HEK293 (cell line): Measurements from ENCODE around the gene CMTM2.

ENCODE experiments used
- BCL11A ChIP-seq: fragments of 450-650 bp; formaldehyde crosslinking; IDR thresholded peaks from 2 replicates; pipeline ENCODE4 v1.5.1; 2016; ENCODE audit warnings: low read depth, missing biosample characterization, missing genetic modification characterization
- ELK4 ChIP-seq: IDR thresholded peaks from 2 replicates; pipeline ENCODE4 v1.6.1; 2011; ENCODE audit warnings: mild to moderate bottlenecking, low read depth, low read length, borderline replicate concordance
- GLI2 ChIP-seq: fragments of 450-650 bp; formaldehyde crosslinking; IDR thresholded peaks from 2 replicates; pipeline ENCODE4; 2017; ENCODE audit warnings: missing biosample characterization, missing genetic modification characterization, low read depth, borderline replicate concordance
- INSM2 ChIP-seq: fragments of 450-650 bp; formaldehyde crosslinking; IDR thresholded peaks from 2 replicates; pipeline ENCODE4 v1.5.1; 2016; ENCODE audit warnings: missing biosample characterization, missing genetic modification characterization
- PRDM1 ChIP-seq: fragments of 450-650 bp; formaldehyde crosslinking; IDR thresholded peaks from 2 replicates; pipeline ENCODE4; 2016; ENCODE audit warnings: missing biosample characterization, missing genetic modification characterization
- PRDM4 ChIP-seq: fragments of 450-650 bp; formaldehyde crosslinking; IDR thresholded peaks from 2 replicates; pipeline ENCODE4 v1.5.1; 2017; ENCODE audit warnings: missing biosample characterization, missing genetic modification characterization
- PRDM6 ChIP-seq: fragments of 450-650 bp; formaldehyde crosslinking; IDR thresholded peaks from 2 replicates; pipeline ENCODE4 v1.5.1; 2017; ENCODE audit warnings: missing biosample characterization, missing genetic modification characterization
- YY2 ChIP-seq: fragments of 450-650 bp; formaldehyde crosslinking; IDR thresholded peaks from 2 replicates; pipeline ENCODE4 v1.5.1; 2016; ENCODE audit warnings: missing biosample characterization, missing genetic modification characterization
- ZBTB17 ChIP-seq: fragments of 450-650 bp; formaldehyde crosslinking; IDR thresholded peaks from 2 replicates; pipeline ENCODE4 v1.5.1; 2016; ENCODE audit warnings: missing biosample characterization, missing genetic modification characterization
- ZBTB7A ChIP-seq: fragments of 450-650 bp; formaldehyde crosslinking; IDR thresholded peaks from 2 replicates; pipeline ENCODE4 v1.5.1; 2016; ENCODE audit warnings: low read depth, missing biosample characterization, missing genetic modification characterization
- ZFHX2 ChIP-seq: fragments of 450-650 bp; formaldehyde crosslinking; conservative IDR thresholded peaks from 2 replicates; pipeline ENCODE4 v1.5.1; 2016; ENCODE audit warnings: missing biosample characterization, missing genetic modification characterization
- ZNF112 ChIP-seq: fragments of 450-650 bp; formaldehyde crosslinking; IDR thresholded peaks from 2 replicates; pipeline ENCODE4 v1.5.0; 2017; ENCODE audit warnings: missing biosample characterization, missing genetic modification characterization
- ZNF140 ChIP-seq: fragments of 450-650 bp; formaldehyde crosslinking; IDR thresholded peaks from 2 replicates; pipeline ENCODE4 v1.5.1; 2016; ENCODE audit warnings: missing biosample characterization, missing genetic modification characterization
- ZNF280D ChIP-seq: fragments of 450-650 bp; formaldehyde crosslinking; IDR thresholded peaks from 2 replicates; pipeline ENCODE4 v1.5.1; 2016; ENCODE audit warnings: missing biosample characterization, missing genetic modification characterization
- ZNF292 ChIP-seq: fragments of 450-650 bp; formaldehyde crosslinking; IDR thresholded peaks from 2 replicates; pipeline ENCODE4 v1.5.1; 2016; ENCODE audit warnings: low read depth, missing biosample characterization, missing genetic modification characterization, borderline replicate concordance
- ZNF335 ChIP-seq: fragments of 450-650 bp; formaldehyde crosslinking; conservative IDR thresholded peaks from 2 replicates; pipeline ENCODE4 v1.5.1; 2016; ENCODE audit warnings: missing biosample characterization, missing genetic modification characterization
- ZNF404 ChIP-seq: fragments of 450-650 bp; formaldehyde crosslinking; IDR thresholded peaks from 2 replicates; pipeline ENCODE4 v1.5.1; 2017; ENCODE audit warnings: missing biosample characterization, missing genetic modification characterization
- ZNF423 ChIP-seq: fragments of 450-650 bp; formaldehyde crosslinking; IDR thresholded peaks from 2 replicates; pipeline ENCODE4 v1.5.1; 2016; ENCODE audit warnings: missing biosample characterization, missing genetic modification characterization
- ZNF645 ChIP-seq: fragments of 450-650 bp; formaldehyde crosslinking; IDR thresholded peaks from 2 replicates; pipeline ENCODE4; 2016; ENCODE audit warnings: missing biosample characterization, missing genetic modification characterization
- ZNF670 ChIP-seq: fragments of 450-650 bp; formaldehyde crosslinking; IDR thresholded peaks from 2 replicates; pipeline ENCODE4 v1.5.1; 2016; ENCODE audit warnings: missing biosample characterization, missing genetic modification characterization, low read depth
- ZNF768 ChIP-seq: fragments of 450-650 bp; formaldehyde crosslinking; IDR thresholded peaks from 2 replicates; pipeline ENCODE4 v1.5.1; 2018; ENCODE audit warnings: missing biosample characterization, mild to moderate bottlenecking, missing genetic modification characterization
- ZNF837 ChIP-seq: fragments of 450-650 bp; formaldehyde crosslinking; IDR thresholded peaks from 2 replicates; pipeline ENCODE4 v1.5.1; 2016; ENCODE audit warnings: missing biosample characterization, missing genetic modification characterization
- TF ChIP-seq, protein P1 (sequence below): fragments of 450-650 bp; formaldehyde crosslinking; IDR thresholded peaks from 2 replicates; pipeline ENCODE4 v1.5.1; 2016; ENCODE audit warnings: missing biosample characterization, missing genetic modification characterization
- TF ChIP-seq, protein P2 (sequence below): fragments of 450-650 bp; formaldehyde crosslinking; IDR thresholded peaks from 2 replicates; pipeline ENCODE4 v1.5.1; 2016; ENCODE audit warnings: missing biosample characterization, missing genetic modification characterization

CMTM2 gene

GRCh38 chr16:66552286-66553177 lies 26.7 kb upstream of the CMTM2 start, which contains the start of gene CKLF (continued):
- TF ChIP-seq PRDM4 (tag by site-specific recombination), result no peak
- no peak for TF ChIP-seq ZNF670 (tag by site-specific recombination)
- no peak for TF ChIP-seq GLI2
- TF ChIP-seq, protein P1, sequence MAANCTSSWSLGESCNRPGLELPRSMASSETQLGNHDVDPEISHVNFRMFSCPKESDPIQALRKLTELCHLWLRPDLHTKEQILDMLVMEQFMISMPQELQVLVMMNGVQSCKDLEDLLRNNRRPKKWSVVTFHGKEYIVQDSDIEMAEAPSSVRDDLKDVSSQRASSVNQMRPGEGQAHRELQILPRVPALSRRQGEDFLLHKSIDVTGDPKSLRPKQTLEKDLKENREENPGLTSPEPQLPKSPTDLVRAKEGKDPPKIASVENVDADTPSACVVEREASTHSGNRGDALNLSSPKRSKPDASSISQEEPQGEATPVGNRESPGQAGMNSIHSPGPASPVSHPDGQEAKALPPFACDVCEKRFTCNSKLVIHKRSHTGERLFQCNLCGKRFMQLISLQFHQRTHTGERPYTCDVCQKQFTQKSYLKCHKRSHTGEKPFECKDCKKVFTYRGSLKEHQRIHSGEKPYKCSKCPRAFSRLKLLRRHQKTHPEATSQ (tag by site-specific recombination), result peak; percentile 68; the same call in 1 of the 2 replicates
- no peak for TF ChIP-seq PRDM6 (tag by site-specific recombination)
- peak; percentile 80 for TF ChIP-seq ZNF335 (tag by site-specific recombination)
- TF ChIP-seq ZNF112 (tag by site-specific recombination), result no peak
- no peak for TF ChIP-seq YY2 (tag by site-specific recombination)
- peak; percentile 83 for TF ChIP-seq ZFHX2 (tag by site-specific recombination)
- TF ChIP-seq ZBTB17, result peak; percentile 51; the same call in 1 of the 2 replicates
- TF ChIP-seq ZBTB7A (tag by site-specific recombination), result no peak
- no peak for TF ChIP-seq ZNF768 (tag by site-specific recombination)
- TF ChIP-seq ZNF292 (tag by site-specific recombination), result no peak
- no peak for TF ChIP-seq ELK4
- TF ChIP-seq INSM2 (tag by site-specific recombination), result no peak
- TF ChIP-seq ZNF140 (tag by site-specific recombination), result no peak
- TF ChIP-seq, protein P2, sequence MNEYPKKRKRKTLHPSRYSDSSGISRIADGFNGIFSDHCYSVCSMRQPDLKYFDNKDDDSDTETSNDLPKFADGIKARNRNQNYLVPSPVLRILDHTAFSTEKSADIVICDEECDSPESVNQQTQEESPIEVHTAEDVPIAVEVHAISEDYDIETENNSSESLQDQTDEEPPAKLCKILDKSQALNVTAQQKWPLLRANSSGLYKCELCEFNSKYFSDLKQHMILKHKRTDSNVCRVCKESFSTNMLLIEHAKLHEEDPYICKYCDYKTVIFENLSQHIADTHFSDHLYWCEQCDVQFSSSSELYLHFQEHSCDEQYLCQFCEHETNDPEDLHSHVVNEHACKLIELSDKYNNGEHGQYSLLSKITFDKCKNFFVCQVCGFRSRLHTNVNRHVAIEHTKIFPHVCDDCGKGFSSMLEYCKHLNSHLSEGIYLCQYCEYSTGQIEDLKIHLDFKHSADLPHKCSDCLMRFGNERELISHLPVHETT (tag by site-specific recombination), result no peak
- no peak for TF ChIP-seq BCL11A (tag by site-specific recombination)
- no peak for TF ChIP-seq ZNF423 (tag by site-specific recombination)
- TF ChIP-seq PRDM1 (tag by site-specific recombination), result peak; percentile 39; the same call in 1 of the 2 replicates
- no peak for TF ChIP-seq ZNF837
- no peak for TF ChIP-seq ZNF280D (tag by site-specific recombination)
- TF ChIP-seq ZNF404 (tag by site-specific recombination), result no peak
- TF ChIP-seq ZNF645, result no peak
